ENCODE data around the gene GDPGP1. TPM values are rescaled to one million over a fixed set of nuclear protein-coding genes. Genes with fewer than 3 reads are reported as not detected.

The GDPGP1 gene
- total RNA-seq, 1 experiment from 2014 or later = 6.6 TPM

DNA sequence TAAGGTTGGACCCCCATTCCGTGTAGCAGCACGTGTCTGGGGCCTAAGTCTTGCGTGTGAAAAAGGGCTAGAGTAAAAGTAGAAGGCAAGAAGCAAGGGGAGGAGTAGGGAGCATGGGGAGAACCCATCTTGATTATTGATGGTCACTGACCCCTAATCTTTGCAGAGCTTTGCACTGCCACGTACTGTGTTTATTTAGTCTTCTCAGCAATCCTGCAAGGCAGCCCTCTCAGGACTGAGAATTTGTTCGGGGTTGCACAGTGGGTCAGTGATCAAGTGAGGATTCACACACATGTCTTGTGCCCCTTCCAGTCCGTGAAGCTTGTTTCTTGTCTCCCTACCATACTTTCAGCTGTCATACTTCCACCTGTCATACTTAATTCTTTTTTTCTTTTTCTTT is 25.7 kb upstream of the GDPGP1 start:
- no peak overlapping the region for H3K9ac ChIP-seq (ENCODE audit: low read length)
- no peaks in the 10 kb centered on the region for H3K9me3 ChIP-seq (ENCODE audit: low read length)
- TF ChIP-seq, protein P1, sequence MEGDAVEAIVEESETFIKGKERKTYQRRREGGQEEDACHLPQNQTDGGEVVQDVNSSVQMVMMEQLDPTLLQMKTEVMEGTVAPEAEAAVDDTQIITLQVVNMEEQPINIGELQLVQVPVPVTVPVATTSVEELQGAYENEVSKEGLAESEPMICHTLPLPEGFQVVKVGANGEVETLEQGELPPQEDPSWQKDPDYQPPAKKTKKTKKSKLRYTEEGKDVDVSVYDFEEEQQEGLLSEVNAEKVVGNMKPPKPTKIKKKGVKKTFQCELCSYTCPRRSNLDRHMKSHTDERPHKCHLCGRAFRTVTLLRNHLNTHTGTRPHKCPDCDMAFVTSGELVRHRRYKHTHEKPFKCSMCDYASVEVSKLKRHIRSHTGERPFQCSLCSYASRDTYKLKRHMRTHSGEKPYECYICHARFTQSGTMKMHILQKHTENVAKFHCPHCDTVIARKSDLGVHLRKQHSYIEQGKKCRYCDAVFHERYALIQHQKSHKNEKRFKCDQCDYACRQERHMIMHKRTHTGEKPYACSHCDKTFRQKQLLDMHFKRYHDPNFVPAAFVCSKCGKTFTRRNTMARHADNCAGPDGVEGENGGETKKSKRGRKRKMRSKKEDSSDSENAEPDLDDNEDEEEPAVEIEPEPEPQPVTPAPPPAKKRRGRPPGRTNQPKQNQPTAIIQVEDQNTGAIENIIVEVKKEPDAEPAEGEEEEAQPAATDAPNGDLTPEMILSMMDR (conservative IDR thresholded peaks at IDR 0.05; ENCODE audit: low read depth, low read length) = no peak
- TF ChIP-seq EZH2phosphoT487 (IDR thresholded peaks at IDR 0.05; ENCODE audit: borderline replicate concordance, low read length) (no peak), EZH2 (IDR thresholded peaks at IDR 0.05; ENCODE audit: low read length, unreplicated experiment) (no peak)
- H3K79me2 ChIP-seq (ENCODE audit: low read length) = peaks cover 92% of the 10 kb centered on the region
- DNase-seq (no peak), ATAC-seq (no peak)
- no TSS peak for BruUV-seq (replicated peaks)
- CTCF ChIA-PET = no interaction called here
- H2AFZ ChIP-seq (ENCODE audit: low read length) = no peak overlapping the region
- H3K27ac ChIP-seq (ENCODE audit: low read length) = peak overlapping the region; percentile 30; the same call in 1 of the 2 replicates
- H3K4me2 ChIP-seq (ENCODE audit: low read length) = no peak overlapping the region
- H3K9me2 ChIP-seq (replicated peaks; ENCODE audit: low read length) = no peaks in the 10 kb centered on the region
- POLR2A ChIA-PET (ENCODE audit: unreplicated experiment) = no interaction called here
- H3F3A ChIP-seq (ENCODE audit: low read length, unreplicated experiment) = peaks cover 4% of the 10 kb centered on the region
- no peak overlapping the region for H3K4me3 ChIP-seq (ENCODE audit: low read length)
- H3K36me3 ChIP-seq (ENCODE audit: low read depth, low read length) = peaks cover 47% of the 10 kb centered on the region
- H3K4me1 ChIP-seq (ENCODE audit: insufficient read depth, low read length) = peaks cover 58% of the 10 kb centered on the region
- H3K27me3 ChIP-seq (ENCODE audit: low read length) = no peaks in the 10 kb centered on the region
- H4K20me1 ChIP-seq (ENCODE audit: low read length) = peaks cover 29% of the 10 kb centered on the region
- intact Hi-C loops (cut with micrococcal nuclease) = no loop called here

DNA sequence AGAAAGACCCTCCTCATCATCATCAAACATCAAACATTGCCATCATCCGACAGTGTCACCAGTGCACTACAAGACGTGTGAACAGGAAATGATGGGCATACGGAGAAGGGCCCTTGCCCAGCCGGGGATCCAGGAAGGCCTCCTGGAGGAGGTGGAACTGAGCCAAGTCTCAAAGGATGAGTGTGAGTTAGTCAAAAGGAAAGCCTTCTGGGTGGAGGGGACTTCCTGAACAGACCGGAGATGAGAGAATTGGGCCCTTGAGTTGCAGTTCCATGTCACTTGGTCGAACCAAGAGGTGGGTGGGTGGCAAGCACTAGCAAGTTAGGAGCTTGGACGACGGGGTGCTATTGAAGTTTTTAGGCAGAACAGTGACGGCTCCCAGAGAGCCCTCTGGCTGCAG is 24.4 kb upstream of the GDPGP1 start:
- H3K4me2 ChIP-seq (ENCODE audit: low read length) = no peak overlapping the region
- ATAC-seq (no peak), DNase-seq (peak; percentile 38)
- H3K79me2 ChIP-seq (ENCODE audit: low read length) = peaks cover 92% of the 10 kb centered on the region
- no peak overlapping the region for H3K4me3 ChIP-seq (ENCODE audit: low read length)
- no peak overlapping the region; the same call in 1 of the 2 replicates for H3K9ac ChIP-seq (ENCODE audit: low read length)
- ChIA-PET CTCF (no interaction called here), POLR2A (ENCODE audit: unreplicated experiment) (no interaction called here)
- intact Hi-C loops (cut with micrococcal nuclease) = no loop called here
- H3F3A ChIP-seq (ENCODE audit: low read length, unreplicated experiment) = peaks cover 4% of the 10 kb centered on the region
- H3K27me3 ChIP-seq (ENCODE audit: low read length) = no peaks in the 10 kb centered on the region
- H3K9me2 ChIP-seq (replicated peaks; ENCODE audit: low read length) = no peaks in the 10 kb centered on the region
- TF ChIP-seq EZH2 (IDR thresholded peaks at IDR 0.05; ENCODE audit: low read length, unreplicated experiment) (no peak), EZH2phosphoT487 (IDR thresholded peaks at IDR 0.05; ENCODE audit: borderline replicate concordance, low read length) (no peak)
- TF ChIP-seq, protein P1 (conservative IDR thresholded peaks at IDR 0.05; ENCODE audit: low read depth, low read length) = no peak
- peaks cover 17% of the 10 kb centered on the region; the same call in 1 of the 2 replicates for H4K20me1 ChIP-seq (ENCODE audit: low read length)
- no TSS peak for BruUV-seq (replicated peaks)
- peaks cover 51% of the 10 kb centered on the region for H3K4me1 ChIP-seq (ENCODE audit: insufficient read depth, low read length)
- peaks cover 49% of the 10 kb centered on the region for H3K36me3 ChIP-seq (ENCODE audit: low read depth, low read length)
- H3K9me3 ChIP-seq (ENCODE audit: low read length) = no peaks in the 10 kb centered on the region
- peak overlapping the region; percentile 98 for H3K27ac ChIP-seq (ENCODE audit: low read length)
- H2AFZ ChIP-seq (ENCODE audit: low read length) = no peak overlapping the region

DNA sequence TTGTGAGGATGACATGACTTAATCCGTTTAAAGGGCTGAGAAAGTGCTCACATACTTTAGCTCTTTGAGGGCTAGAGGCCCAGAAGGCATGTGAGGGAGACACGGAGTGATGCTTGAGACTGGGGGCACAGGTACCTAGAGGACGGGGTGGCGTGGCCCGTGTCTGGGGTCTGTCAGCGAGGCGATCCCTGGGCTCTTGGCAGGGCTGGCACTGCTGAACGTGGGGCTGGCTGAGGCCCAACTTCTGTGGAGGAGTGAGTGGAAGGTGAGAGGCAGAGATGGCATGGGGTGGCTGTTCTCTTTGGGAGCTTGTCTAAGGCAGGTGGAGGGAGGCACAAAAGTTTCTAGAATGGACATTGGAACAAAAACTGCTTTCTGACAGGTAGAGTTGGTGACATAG is 23.4 kb upstream of the GDPGP1 start:
- peaks cover 51% of the 10 kb centered on the region for H3K4me1 ChIP-seq (ENCODE audit: insufficient read depth, low read length)
- peaks cover 11% of the 10 kb centered on the region; the same call in 1 of the 2 replicates for H4K20me1 ChIP-seq (ENCODE audit: low read length)
- POLR2A ChIA-PET (ENCODE audit: unreplicated experiment) = interaction anchor here (0.6 to 1.1 kb wide), 2 partner anchors 23 to 67 kb away, joined by 5 to 19 read pairs; partner anchors contain the start of genes CIB1 and GDPGP1

More for the DNA sequence above, 23.4 kb upstream of the GDPGP1 start:
- peaks cover 92% of the 10 kb centered on the region for H3K79me2 ChIP-seq (ENCODE audit: low read length)
- peak overlapping the region; percentile 98 for H3K27ac ChIP-seq (ENCODE audit: low read length)
- H2AFZ ChIP-seq (ENCODE audit: low read length) = no peak overlapping the region
- intact Hi-C loops (cut with micrococcal nuclease) = no loop called here
- ATAC-seq (no peak), DNase-seq (no peak)
- TF ChIP-seq EZH2phosphoT487 (IDR thresholded peaks at IDR 0.05; ENCODE audit: borderline replicate concordance, low read length) (no peak), EZH2 (IDR thresholded peaks at IDR 0.05; ENCODE audit: low read length, unreplicated experiment) (no peak)
- TF ChIP-seq, protein P1 (conservative IDR thresholded peaks at IDR 0.05; ENCODE audit: low read depth, low read length) = no peak
- H3K9ac ChIP-seq (ENCODE audit: low read length) = peak overlapping the region; percentile 96
- CTCF ChIA-PET = no interaction called here
- H3F3A ChIP-seq (ENCODE audit: low read length, unreplicated experiment) = peaks cover 7% of the 10 kb centered on the region
- BruUV-seq (replicated peaks) = no TSS peak
- H3K4me3 ChIP-seq (ENCODE audit: low read length) = no peak overlapping the region
- H3K36me3 ChIP-seq (ENCODE audit: low read depth, low read length) = peaks cover 51% of the 10 kb centered on the region
- no peaks in the 10 kb centered on the region for H3K9me3 ChIP-seq (ENCODE audit: low read length)
- H3K4me2 ChIP-seq (ENCODE audit: low read length) = peak overlapping the region; percentile 62; the same call in 1 of the 2 replicates
- H3K9me2 ChIP-seq (replicated peaks; ENCODE audit: low read length) = no peaks in the 10 kb centered on the region
- no peaks in the 10 kb centered on the region for H3K27me3 ChIP-seq (ENCODE audit: low read length)
